Right lung (tissue), 5 donors: Measurements from ENCODE around the gene USO1. TPM values are rescaled to one million over a fixed set of nuclear protein-coding genes. Genes with fewer than 3 reads are reported as not detected.

Experiments
- DNase-seq, 2 donors: peaks; one replicate each; pipeline ENCODE4 v3.0.0-alpha.2; 2013
- polyA plus RNA-seq, 5 donors: library from polyadenylated mRNA; unstranded; fragments of 120-200 nt; gene quantifications; one replicate each; pipeline versions ENCODE4 v1.2.1 to v1.2.3, GENCODE V29; 2013; ENCODE audit warnings: inconsistent platforms in 1 of 5, low replicate concordance in 1 of 5; ENCODE audit not compliant: insufficient read length in 5 of 5, insufficient read depth in 1 of 5

The USO1 gene
- polyA plus RNA-seq, 5 donors = 65.2 to 87.4 (median 76.7) TPM

DNA sequence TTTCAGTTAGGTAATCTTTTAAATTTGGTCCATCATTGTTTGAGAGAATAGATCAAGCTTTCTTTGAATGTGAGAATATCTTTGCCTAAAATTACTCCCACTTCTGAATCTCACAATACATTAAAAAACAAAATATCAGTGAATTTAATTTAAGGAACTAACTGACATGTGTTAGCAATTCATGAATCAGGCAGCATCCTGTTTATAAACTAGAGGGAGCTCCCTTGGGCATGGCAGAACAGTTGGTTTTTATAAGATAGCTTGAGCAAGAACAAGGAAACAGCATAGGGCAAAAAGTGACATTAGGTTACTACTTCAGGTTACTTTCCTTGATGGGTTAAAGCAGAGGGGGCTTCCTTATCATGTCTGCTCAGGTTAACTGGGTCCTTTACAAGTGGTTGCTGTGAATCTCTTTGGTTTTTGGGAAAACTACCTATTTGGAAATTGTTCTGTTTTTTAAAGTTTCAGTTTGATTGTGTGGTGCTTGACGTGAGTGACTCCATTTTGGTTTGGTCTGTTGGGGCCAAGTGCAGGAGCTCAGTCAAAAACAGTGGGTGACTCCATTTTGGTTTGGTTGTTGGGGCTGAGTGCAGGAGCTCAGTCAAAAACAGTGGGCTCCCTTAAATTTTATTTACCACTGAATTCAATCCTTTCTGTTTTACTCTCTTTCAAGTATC, 109.9 kb downstream of the USO1 start:
- DNase-seq = no peak

- DNase-seq = no peak
These were observed 110.4 kb downstream of the USO1 start for GRCh38 chr4:75834772-75835154.

DNA sequence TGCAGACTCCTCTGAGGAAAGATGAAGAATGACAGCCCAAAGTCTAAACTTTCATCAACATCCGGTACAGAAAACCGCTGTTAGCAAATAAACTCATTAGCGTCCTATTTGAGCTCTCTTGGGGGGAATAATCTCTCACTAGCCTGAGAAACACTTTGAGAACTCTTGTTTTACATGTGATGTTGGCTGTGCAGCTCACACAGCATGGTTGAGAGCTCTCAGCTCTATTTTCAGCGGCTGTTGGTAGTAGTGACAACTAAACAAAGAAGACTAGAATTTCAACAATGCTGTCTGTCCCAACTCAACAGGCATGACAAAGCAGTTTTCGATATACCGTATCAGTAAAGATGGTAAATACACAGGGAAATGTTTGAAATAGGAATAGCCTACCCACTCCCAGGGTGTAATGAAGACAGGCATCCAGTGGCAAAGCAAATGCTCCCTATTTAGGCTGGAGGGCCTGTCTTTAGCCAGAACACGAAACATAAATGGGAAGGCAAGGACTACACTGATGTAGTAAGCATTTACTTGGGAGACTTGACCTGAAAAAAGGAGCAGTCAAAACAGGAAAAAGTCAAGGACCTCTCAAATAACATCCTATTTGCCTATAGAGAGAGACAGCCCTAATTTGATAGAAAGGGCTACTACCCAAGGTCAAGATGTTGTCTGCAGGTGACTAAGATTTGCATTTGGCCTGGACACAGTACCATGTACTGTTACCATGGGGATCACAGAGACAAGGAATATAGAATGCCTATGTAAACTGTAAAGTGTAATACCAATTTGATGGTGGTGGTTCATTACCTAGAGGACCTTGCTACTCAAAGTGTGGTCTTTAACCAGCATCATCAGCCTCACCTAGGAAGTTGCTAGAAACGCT, 117.5 kb downstream of the USO1 start:
- DNase-seq = no peak

DNA sequence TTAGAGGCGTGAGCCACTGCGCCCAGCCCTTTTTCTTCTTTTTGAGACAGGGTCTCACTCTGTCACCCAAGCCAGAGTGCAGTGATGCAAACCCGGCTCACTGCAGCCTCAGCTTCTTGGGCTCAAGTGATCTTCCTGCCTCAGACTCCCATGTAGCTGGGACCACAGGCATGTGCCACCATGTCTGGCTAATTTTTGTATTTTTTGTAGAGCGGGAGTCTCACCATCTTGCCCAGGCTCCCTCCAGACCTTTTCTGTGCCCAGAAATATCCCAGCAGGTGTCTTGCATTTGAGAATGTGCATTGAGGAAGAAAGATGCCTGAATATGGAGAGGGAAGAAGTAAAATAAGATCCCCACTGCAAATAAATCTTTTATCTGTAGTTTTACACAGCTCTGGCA, 119.2 kb downstream of the USO1 start:
- DNase-seq = no peak

DNA sequence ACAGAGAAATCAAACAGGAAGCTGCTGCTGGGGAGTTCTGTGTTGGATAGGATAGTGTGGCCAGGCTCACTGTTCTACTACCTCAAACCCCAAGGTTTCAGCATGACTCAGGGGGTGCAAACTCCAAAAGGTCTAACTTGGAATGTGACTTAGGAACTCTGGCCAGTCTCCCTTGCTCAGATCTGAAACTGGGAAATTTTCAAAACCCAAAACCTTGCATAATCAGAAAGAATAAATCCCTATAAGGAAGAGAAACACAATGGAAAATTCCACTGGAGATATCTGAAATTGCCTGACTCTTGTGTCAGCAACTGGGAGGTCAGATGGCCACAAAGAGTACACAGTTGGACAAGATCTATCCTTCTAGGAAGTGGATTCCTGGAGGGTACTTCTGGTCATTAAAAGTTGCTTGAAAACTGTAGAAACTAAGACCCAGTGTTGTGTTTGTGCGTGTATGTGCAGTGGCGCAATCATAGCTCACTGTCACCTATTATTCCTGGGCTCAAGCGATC, 119.8 kb downstream of the USO1 start:
- no peak for DNase-seq

- no peak for DNase-seq
These were observed 121.6 kb downstream of the USO1 start for GRCh38 chr4:75845992-75846391.

DNA sequence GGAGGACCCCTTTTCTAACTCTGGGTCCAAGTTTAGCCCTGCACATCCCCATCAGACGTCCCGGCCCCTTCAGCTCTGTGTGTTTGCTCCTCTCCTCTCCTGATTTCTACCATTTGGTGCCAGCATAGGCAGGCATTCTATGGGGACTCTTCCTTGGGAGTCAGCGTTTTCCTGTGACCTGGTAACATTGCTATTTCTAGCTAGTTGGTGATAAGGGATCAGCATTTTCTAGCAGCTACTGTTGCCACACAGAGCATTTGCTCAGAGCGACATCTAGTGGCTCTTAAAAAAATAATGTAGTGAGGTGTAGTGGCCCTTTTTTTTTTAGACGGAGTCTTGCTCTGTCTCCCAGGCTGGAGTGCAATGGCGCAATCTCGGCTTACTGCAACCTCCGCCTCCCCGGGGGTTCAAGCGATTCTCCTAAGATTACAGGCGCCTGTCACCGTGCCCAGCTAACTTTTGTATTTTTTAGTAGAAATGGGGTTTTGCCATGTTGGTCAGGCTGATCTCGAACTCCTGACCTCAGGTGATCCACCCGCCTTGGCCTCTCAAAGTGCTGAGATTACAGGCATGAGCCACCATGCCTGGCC, 123.9 kb downstream of the USO1 start:
- peak; percentile 49 to 65 for DNase-seq

DNA sequence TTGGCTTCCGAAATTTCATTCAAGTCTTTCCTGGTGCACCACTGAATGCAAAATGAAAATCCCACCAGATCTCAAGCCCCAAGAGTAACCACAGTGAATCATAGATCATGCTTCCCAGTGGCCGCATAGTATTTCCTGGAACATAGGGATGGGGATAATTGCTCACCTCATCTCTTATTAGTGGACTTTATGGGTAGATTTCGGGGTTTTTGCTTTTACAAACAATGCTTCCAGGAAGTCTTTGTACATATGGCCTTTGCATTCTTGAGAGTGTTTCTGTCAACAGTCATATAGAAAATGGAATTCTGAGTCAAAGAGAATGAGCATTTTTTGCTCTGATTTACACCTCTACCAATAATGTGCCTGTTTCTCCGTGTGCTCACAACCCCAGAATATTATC, 124.5 kb downstream of the USO1 start:
- no peak for DNase-seq

GRCh38 chr4:75849461-75849860, 125.1 kb downstream of the USO1 start:
- no peak for DNase-seq

GRCh38 chr4:75858721-75859120, 134.3 kb downstream of the USO1 start:
- DNase-seq = no peak

DNA sequence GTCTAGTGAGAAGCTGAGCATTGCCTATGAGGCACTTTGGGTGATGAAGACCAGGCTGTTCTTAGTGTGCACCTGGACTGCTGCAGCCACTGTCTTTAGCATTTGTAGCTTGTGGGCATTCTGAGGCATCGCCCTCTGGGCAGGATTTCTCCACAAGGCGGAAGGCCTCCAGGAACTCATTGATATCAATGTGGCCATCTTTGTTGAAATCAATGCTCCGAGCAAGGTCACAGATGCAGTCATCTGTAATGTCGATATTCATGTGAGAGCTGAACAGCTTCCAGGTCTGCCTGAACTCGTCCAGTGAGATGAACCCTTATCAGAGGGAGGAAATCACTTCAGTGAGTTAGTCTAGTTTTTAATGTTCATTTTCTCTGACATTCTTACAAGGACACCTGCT, 136.2 kb downstream of the USO1 start:
- no peak for DNase-seq

Other genes starting within 250 kb of the USO1 start
- gene RCHY1, start 210.2 kb upstream of the USO1 start, polyA plus RNA-seq = 10 to 100 TPM; 31.9 to 47.3 (median 44.0) TPM
- 10 to 100 TPM; 17.8 to 39.9 (median 32.4) TPM for gene THAP6, start 210.1 kb upstream of the USO1 start, polyA plus RNA-seq
- gene ODAPH, start 168.5 kb upstream of the USO1 start, polyA plus RNA-seq = under 1 TPM in 3 of 5 donors, not detected in 2; 0.08 to 0.64 (median 0.19) TPM
- 1 to 10 TPM; 2.4 to 6.2 (median 5.5) TPM for gene CDKL2, start 94.0 kb upstream of the USO1 start, polyA plus RNA-seq
- 100 to 1,000 TPM in 4 of 5 donors, 10 to 100 TPM in 1; 97.6 to 157 (median 127) TPM for gene G3BP2, start 51.2 kb upstream of the USO1 start, polyA plus RNA-seq
- gene PPEF2, start 177.9 kb downstream of the USO1 start, polyA plus RNA-seq = under 1 TPM; 0.04 to 0.50 (median 0.09) TPM
- 10 to 100 TPM in 1 of 5 donors, 1 to 10 TPM in 4; 7.4 to 17.0 (median 9.7) TPM for gene NAAA, start 216.4 kb downstream of the USO1 start, polyA plus RNA-seq